Subcutaneous adipose tissue (tissue), 4 donors: ENCODE measurements around the gene UGT1A8. TPM values are rescaled to one million over a fixed set of nuclear protein-coding genes. Genes with fewer than 3 reads are reported as not detected.

ENCODE experiments used
- CTCF ChIP-seq: fragments of 450-650 bp; IDR thresholded peaks from one replicate; pipeline ENCODE4 v1.5.1; 2016; ENCODE audit warnings: low read depth, mild to moderate bottlenecking, control low read depth, antibody characterized with exemption, moderate library complexity
- total RNA-seq, 4 donors: library from RNA; depleted of rRNA; stranded (reverse); fragments of >200 nt; gene quantifications; one replicate each; pipeline ENCODE4 v1.1.0, GENCODE V29; 2016

Gene UGT1A8
- total RNA-seq, 4 donors from 2014 or later, result not detected

- no peak for TF ChIP-seq CTCF
These were observed 72.1 kb downstream of the UGT1A8 start for GRCh38 chr2:233689501-233689900.

GRCh38 chr2:233690444-233690843, 73.0 kb downstream of the UGT1A8 start:
- TF ChIP-seq CTCF, result no peak

GRCh38 chr2:233691443-233692433, 74.3 kb downstream of the UGT1A8 start:
- TF ChIP-seq CTCF, result no peak

- TF ChIP-seq CTCF, result no peak
These were observed 75.2 kb downstream of the UGT1A8 start, which contains the start of gene UGT1A6 for GRCh38 chr2:233692648-233693047. UGT1A6 (plus strand) TSS chr2:233692890; CDS start chr2:233693005, 115 bp downstream.

GRCh38 chr2:233693963-233694362, 76.5 kb downstream of the UGT1A8 start:
- no peak for TF ChIP-seq CTCF

GRCh38 chr2:233698740-233699139, 81.3 kb downstream of the UGT1A8 start:
- TF ChIP-seq CTCF, result no peak

GRCh38 chr2:233699424-233700027, 82.1 kb downstream of the UGT1A8 start:
- no peak for TF ChIP-seq CTCF
